Endodermal cell (in vitro differentiated cells): ENCODE results near the gene CCDC192. TPM values are rescaled to one million over a fixed set of nuclear protein-coding genes. Genes with fewer than 3 reads are reported as not detected.

Experiments
- DNase-seq: peaks from one replicate; pipeline ENCODE4 v3.0.0-alpha.2; 2017
- H3K27ac ChIP-seq: 2 replicates; pipeline ENCODE4 v1.5.1; 2013; ENCODE audit warnings: mild to moderate bottlenecking, low read depth, low read length, moderate library complexity
- H3K27me3 ChIP-seq: 2 replicates; pipeline ENCODE4 v1.6.1; 2013; ENCODE audit warnings: mild to moderate bottlenecking, low read length, moderate library complexity; ENCODE audit not compliant: insufficient read depth, control insufficient read depth, poor library complexity, severe bottlenecking
- H3K36me3 ChIP-seq: 2 replicates; pipeline ENCODE4 v1.7.0; 2013; ENCODE audit warnings: mild to moderate bottlenecking, low read length, moderate library complexity; ENCODE audit not compliant: control insufficient read depth, insufficient read depth
- H3K4me1 ChIP-seq: one replicate; pipeline ENCODE4 v1.7.0; 2013; ENCODE audit warnings: low read length; ENCODE audit not compliant: control insufficient read depth, insufficient read depth
- H3K4me3 ChIP-seq: 2 replicates; pipeline ENCODE4 v1.5.1; 2013; ENCODE audit warnings: mild to moderate bottlenecking, low read length, moderate library complexity
- H3K9ac ChIP-seq: 2 replicates; pipeline ENCODE4 v1.6.1; 2013; ENCODE audit warnings: mild to moderate bottlenecking, low read length, moderate library complexity; ENCODE audit not compliant: poor library complexity, severe bottlenecking; ENCODE audit errors: extremely low read depth
- H3K9me3 ChIP-seq: 2 replicates; pipeline ENCODE4 v1.6.1; 2013; ENCODE audit warnings: mild to moderate bottlenecking, low read length, moderate library complexity; ENCODE audit not compliant: control insufficient read depth
- H3K27ac Mint-ChIP-seq: 2 replicates; pipeline ENCODE4 v1.8.0; 2020; ENCODE audit warnings: mixed read lengths
- H3K27me3 Mint-ChIP-seq: 2 replicates; pipeline ENCODE4 v1.8.0; 2021; ENCODE audit warnings: mild to moderate bottlenecking, mixed read lengths; ENCODE audit not compliant: insufficient read depth
- H3K36me3 Mint-ChIP-seq: 2 replicates; pipeline ENCODE4 v1.8.0; 2020; ENCODE audit warnings: low read depth, mixed read lengths
- H3K4me1 Mint-ChIP-seq: 2 replicates; pipeline ENCODE4 v1.8.0; 2020; ENCODE audit warnings: mixed read lengths
- H3K4me3 Mint-ChIP-seq: 2 replicates; pipeline ENCODE4 v1.8.0; 2020; ENCODE audit warnings: mild to moderate bottlenecking, moderate library complexity, mixed read lengths
- H3K9me3 Mint-ChIP-seq: 2 replicates; pipeline ENCODE4 v1.8.0; 2020; ENCODE audit warnings: mild to moderate bottlenecking, mixed read lengths
- CTCF ChIP-seq: fragments of 200-600 bp; sonication (generic); conservative IDR thresholded peaks from 2 replicates; pipeline ENCODE4 v1.5.0; 2021; ENCODE audit warnings: antibody characterized with exemption, mild to moderate bottlenecking
- whole genome bisulfite sequencing, 2 experiments: methylation state at CpG; one replicate each; pipeline versions ENCODE4 v1.1.5 to v1.1.7; 2013; ENCODE audit warnings: missing lambda C conversion rate in 2 of 2, mixed read lengths in 1 of 2; ENCODE audit not compliant: insufficient coverage in 1 of 2, insufficient read length in 1 of 2; 5-methylcytosine and 5-hydroxymethylcytosine counted together
- total RNA-seq, 2 donors: library from RNA; stranded (reverse); fragmentation: NEBNext Ultra II Directional in 1 of 2; extraction: Animal tissue kit (Norgen Biotek cat#: 25700) in 1 of 2; gene quantifications; 2 replicates in 1 of 2; 3 replicates in 1 of 2; pipeline ENCODE4 v1.2.1, GENCODE V29; 2021

Gene CCDC192
- total RNA-seq, 2 donors from 2014 or later: 0.48 to 1.3 TPM

DNA sequence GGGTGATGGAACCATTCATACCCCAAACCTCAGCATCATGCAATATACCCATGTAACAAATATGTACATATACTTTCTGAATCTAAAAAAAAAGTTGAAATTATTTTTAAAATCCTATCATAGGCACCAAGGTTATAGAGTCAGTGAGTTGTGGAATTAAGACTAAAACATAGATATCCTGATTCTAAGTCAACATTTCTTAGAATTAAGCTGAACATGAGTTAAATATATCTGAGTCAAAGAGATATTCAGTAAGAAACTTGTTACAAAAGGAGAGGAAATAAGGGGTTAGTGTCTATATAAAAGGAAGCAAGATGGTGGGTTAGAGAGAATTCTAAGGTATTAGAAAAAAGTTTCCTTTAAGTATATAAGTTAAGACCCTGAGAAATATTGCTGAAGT lies 89.9 kb downstream of the CCDC192 start:
- Histone ChIP-seq H3K4me3 (no peak overlapping the region), H3K9me3 (peaks cover 12% of the 10 kb centered on the region), H3K36me3 (no peaks in the 10 kb centered on the region), H3K27ac (no peak overlapping the region), H3K4me1 (no peaks in the 10 kb centered on the region), H3K9ac (no peak overlapping the region), H3K27me3 (no peaks in the 10 kb centered on the region)
- no peaks in the 10 kb centered on the region for H3K36me3 Mint-ChIP-seq
- H3K27ac Mint-ChIP-seq: no peak overlapping the region
- H3K27me3 Mint-ChIP-seq: no peaks in the 10 kb centered on the region
- H3K4me3 Mint-ChIP-seq: no peak overlapping the region
- no peak for TF ChIP-seq CTCF
- no peak for DNase-seq
- H3K4me1 Mint-ChIP-seq: peaks cover 12% of the 10 kb centered on the region
- H3K9me3 Mint-ChIP-seq: peaks cover 3% of the 10 kb centered on the region

GRCh38 chr5:127793879-127794278 lies 90.7 kb downstream of the CCDC192 start:
- no peak overlapping the region for H3K27ac Mint-ChIP-seq
- no peak overlapping the region for H3K4me3 ChIP-seq
- no peaks in the 10 kb centered on the region for H3K36me3 Mint-ChIP-seq
- H3K4me3 Mint-ChIP-seq: no peak overlapping the region
- H3K27ac ChIP-seq: no peak overlapping the region
- H3K9ac ChIP-seq: no peak overlapping the region
- TF ChIP-seq CTCF: no peak
- H3K9me3 Mint-ChIP-seq: peaks cover 3% of the 10 kb centered on the region
- no peak for DNase-seq
- no peaks in the 10 kb centered on the region for H3K4me1 ChIP-seq
- 97 to 100% methylated on average over 4 of the region's 4 CpGs for WGBS, 2 experiments
- H3K4me1 Mint-ChIP-seq: peaks cover 12% of the 10 kb centered on the region
- no peaks in the 10 kb centered on the region for H3K27me3 Mint-ChIP-seq
- peaks cover 12% of the 10 kb centered on the region for H3K9me3 ChIP-seq
- H3K27me3 ChIP-seq: no peaks in the 10 kb centered on the region
- H3K36me3 ChIP-seq: no peaks in the 10 kb centered on the region

GRCh38 chr5:127796211-127796610 lies 93.0 kb downstream of the CCDC192 start:
- TF ChIP-seq CTCF: no peak
- Histone ChIP-seq H3K36me3 (no peaks in the 10 kb centered on the region), H3K27ac (peak overlapping the region; percentile 15), H3K9me3 (peaks cover 9% of the 10 kb centered on the region), H3K27me3 (no peaks in the 10 kb centered on the region), H3K4me3 (no peak overlapping the region), H3K4me1 (no peaks in the 10 kb centered on the region), H3K9ac (no peak overlapping the region)
- Mint-ChIP-seq H3K36me3 (no peaks in the 10 kb centered on the region), H3K9me3 (peaks cover 1% of the 10 kb centered on the region), H3K4me1 (peaks cover 17% of the 10 kb centered on the region), H3K27me3 (no peaks in the 10 kb centered on the region), H3K4me3 (no peak overlapping the region), H3K27ac (no peak overlapping the region)
- DNase-seq: no peak
